GM19455 (cell line): ENCODE data around the gene ITPK1.
"Not testable (repeated sequence)": the region's sequence is repeated elsewhere in the genome, so short reads cannot be mapped to it uniquely, and the experiment has no call there.

Source experiments
- ATAC-seq: cut with Tn5 transposase; IDR thresholded peaks from one replicate; pipeline ENCODE4 v1.9.1; 2021; ENCODE audit not compliant: unreplicated experiment

ITPK1 gene

GRCh38 chr14:93105856-93106255 is 9.9 kb downstream of the ITPK1 start:
- not testable (repeated sequence) for ATAC-seq

- no peak for ATAC-seq
These were observed 10.4 kb downstream of the ITPK1 start for GRCh38 chr14:93105362-93105761.

- no peak for ATAC-seq
These were observed 10.8 kb downstream of the ITPK1 start for GRCh38 chr14:93104961-93105360.

GRCh38 chr14:93103392-93104080 is 12.2 kb downstream of the ITPK1 start:
- peak; percentile 89 for ATAC-seq

GRCh38 chr14:93102141-93102540 is 13.6 kb downstream of the ITPK1 start:
- no peak for ATAC-seq

- ATAC-seq, result no peak
These were observed 14.5 kb downstream of the ITPK1 start for GRCh38 chr14:93101181-93101580.

- no peak for ATAC-seq
These were observed 15.2 kb downstream of the ITPK1 start for GRCh38 chr14:93100570-93100969.

GRCh38 chr14:93100100-93100499 is 15.6 kb downstream of the ITPK1 start:
- ATAC-seq, result no peak

GRCh38 chr14:93099643-93100042 is 16.1 kb downstream of the ITPK1 start:
- ATAC-seq, result no peak

- no peak for ATAC-seq
These were observed 16.5 kb downstream of the ITPK1 start for GRCh38 chr14:93099196-93099595.

GRCh38 chr14:93096691-93097322 is 18.9 kb downstream of the ITPK1 start:
- no peak for ATAC-seq

GRCh38 chr14:93095742-93096510 is 19.8 kb downstream of the ITPK1 start:
- no peak for ATAC-seq

GRCh38 chr14:93094121-93094918 is 21.4 kb downstream of the ITPK1 start:
- ATAC-seq, result no peak

GRCh38 chr14:93092606-93093556 is 22.8 kb downstream of the ITPK1 start:
- no peak for ATAC-seq

GRCh38 chr14:93091666-93092065 is 24.1 kb downstream of the ITPK1 start:
- ATAC-seq, result no peak

- ATAC-seq, result no peak
These were observed 24.7 kb downstream of the ITPK1 start for GRCh38 chr14:93090826-93091555.

GRCh38 chr14:93089521-93090269 is 26.0 kb downstream of the ITPK1 start:
- no peak for ATAC-seq

GRCh38 chr14:93086441-93087055 is 29.2 kb downstream of the ITPK1 start:
- ATAC-seq, result peak; percentile 51
